Cardiac muscle cell (in vitro differentiated cells and primary cell): ENCODE measurements around the gene CLDN34. TPM values are rescaled to one million over a fixed set of nuclear protein-coding genes. Genes with fewer than 3 reads are reported as not detected.

Experiments
- DNase-seq, 2 donors: peaks; one replicate each; pipeline versions ENCODE4 v3.0.0 to v3.0.0-alpha.2; 2010 to 2017; ENCODE audit warnings: low read depth in 1 of 2, low spot score in 1 of 2
- H3K27ac ChIP-seq: fragments of 200-600 bp; sonication (generic); 2 replicates; pipeline ENCODE4 v1.5.1; 2016
- H3K27me3 ChIP-seq: fragments of 200-600 bp; sonication (generic); 2 replicates; pipeline ENCODE4 v1.6.0; 2016; ENCODE audit warnings: control low read depth
- H3K36me3 ChIP-seq: fragments of 200-600 bp; sonication (generic); 2 replicates; pipeline ENCODE4 v1.5.1; 2016; ENCODE audit warnings: control low read depth
- H3K4me1 ChIP-seq: fragments of 200-600 bp; sonication (generic); 2 replicates; pipeline ENCODE4 v1.8.1; 2017; ENCODE audit warnings: low read depth, mild to moderate bottlenecking, mixed run types
- H3K4me3 ChIP-seq: fragments of 200-600 bp; sonication (generic); 2 replicates; pipeline ENCODE4 v1.5.1; 2016; ENCODE audit warnings: mild to moderate bottlenecking
- H3K9me3 ChIP-seq: fragments of 200-600 bp; sonication (generic); 2 replicates; pipeline ENCODE4 v1.5.1; 2017; ENCODE audit warnings: low read depth, mild to moderate bottlenecking, control low read depth
- polyA plus RNA-seq: library from polyadenylated mRNA; unstranded; fragments of >200 nt; fragmentation: Nextera tagmentation; extraction: Ambion mirVana; gene quantifications from 2 replicates; pipeline ENCODE4 v1.2.1, GENCODE V29; 2016
- total RNA-seq: library from RNA; depleted of rRNA; stranded (reverse); fragments of >200 nt; gene quantifications from 2 replicates; pipeline ENCODE4 v1.2.3, GENCODE V29; 2016
- TF ChIP-seq, protein P1 (sequence below): IDR thresholded peaks from 2 replicates; pipeline ENCODE4 v1.5.1; 2012; ENCODE audit warnings: low read depth, mild to moderate bottlenecking, low read length

The CLDN34 gene
- total and polyA plus RNA-seq, 2 experiments from 2014 or later, result not detected

DNA sequence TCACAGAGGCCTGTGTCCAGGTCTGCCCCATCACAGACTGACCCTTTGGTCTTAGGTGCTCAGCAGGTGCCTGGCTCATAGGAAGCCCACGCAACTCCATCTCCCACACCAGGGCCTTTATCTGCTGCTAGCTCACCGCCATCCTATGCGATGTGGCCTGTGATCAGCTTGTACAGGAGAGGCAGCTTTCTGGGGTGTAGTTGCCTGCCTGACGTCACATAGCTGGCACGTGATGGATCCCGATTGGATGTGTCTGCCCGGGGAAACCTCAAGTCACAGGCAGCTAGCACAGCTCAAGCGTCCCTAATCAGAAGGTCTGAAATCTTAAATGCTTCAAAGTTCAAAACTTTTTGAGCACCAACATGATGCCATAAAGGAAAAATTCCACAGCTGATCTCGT, 41.2 kb upstream of the CLDN34 start:
- no peak overlapping the region for H3K4me3 ChIP-seq

DNA sequence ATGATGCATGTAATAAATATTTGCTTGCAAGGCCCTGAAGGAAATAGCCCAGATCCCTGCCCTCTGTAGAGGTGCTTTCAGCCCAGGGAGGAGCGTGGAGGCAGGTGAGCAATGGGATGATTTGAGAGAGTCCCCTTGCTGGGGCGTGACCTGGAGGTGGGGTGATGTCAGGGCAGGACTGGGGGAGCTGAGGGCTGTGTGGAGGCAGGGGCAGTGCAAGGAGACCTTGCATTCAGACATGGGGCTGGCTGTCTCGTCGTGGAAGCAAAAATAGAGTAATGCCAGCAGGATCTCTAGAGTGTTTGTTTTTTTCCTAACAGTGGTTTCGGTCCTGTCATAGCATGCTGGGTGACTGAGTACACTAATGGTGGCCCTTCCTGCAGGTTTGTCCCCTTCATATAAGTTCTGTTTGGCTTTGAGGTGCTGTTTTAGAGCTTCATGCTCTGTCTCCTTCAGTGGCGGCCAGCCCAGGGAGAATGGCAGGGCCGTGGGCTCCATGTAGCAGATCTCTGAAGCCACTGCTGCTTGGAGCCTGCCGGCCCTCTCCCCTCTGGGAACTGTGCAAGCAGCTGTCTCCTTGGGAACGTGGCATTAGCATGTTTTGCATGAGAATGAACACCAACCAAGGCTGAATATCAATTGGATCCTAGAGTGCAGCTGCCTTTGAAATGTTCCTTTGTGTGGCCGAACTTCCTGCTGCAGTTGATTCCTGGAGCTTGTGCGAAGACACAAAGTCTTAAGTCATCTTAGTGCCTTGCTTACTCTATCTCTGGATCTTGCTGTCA, 39.3 kb upstream of the CLDN34 start:
- Histone ChIP-seq H3K4me3 (no peak overlapping the region), H3K27ac (peak overlapping the region; percentile 42), H3K36me3 (no peaks in the 10 kb centered on the region), H3K27me3 (no peaks in the 10 kb centered on the region), H3K9me3 (no peaks in the 10 kb centered on the region), H3K4me1 (peaks cover 9% of the 10 kb centered on the region)
- TF ChIP-seq, protein P1, sequence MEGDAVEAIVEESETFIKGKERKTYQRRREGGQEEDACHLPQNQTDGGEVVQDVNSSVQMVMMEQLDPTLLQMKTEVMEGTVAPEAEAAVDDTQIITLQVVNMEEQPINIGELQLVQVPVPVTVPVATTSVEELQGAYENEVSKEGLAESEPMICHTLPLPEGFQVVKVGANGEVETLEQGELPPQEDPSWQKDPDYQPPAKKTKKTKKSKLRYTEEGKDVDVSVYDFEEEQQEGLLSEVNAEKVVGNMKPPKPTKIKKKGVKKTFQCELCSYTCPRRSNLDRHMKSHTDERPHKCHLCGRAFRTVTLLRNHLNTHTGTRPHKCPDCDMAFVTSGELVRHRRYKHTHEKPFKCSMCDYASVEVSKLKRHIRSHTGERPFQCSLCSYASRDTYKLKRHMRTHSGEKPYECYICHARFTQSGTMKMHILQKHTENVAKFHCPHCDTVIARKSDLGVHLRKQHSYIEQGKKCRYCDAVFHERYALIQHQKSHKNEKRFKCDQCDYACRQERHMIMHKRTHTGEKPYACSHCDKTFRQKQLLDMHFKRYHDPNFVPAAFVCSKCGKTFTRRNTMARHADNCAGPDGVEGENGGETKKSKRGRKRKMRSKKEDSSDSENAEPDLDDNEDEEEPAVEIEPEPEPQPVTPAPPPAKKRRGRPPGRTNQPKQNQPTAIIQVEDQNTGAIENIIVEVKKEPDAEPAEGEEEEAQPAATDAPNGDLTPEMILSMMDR, result no peak
- DNase-seq, result peak in 1 of 2 donors; percentile 25

More for the DNA sequence above, 41.2 kb upstream of the CLDN34 start:
- Histone ChIP-seq H3K36me3 (no peaks in the 10 kb centered on the region), H3K27ac (no peak overlapping the region), H3K27me3 (no peaks in the 10 kb centered on the region), H3K9me3 (no peaks in the 10 kb centered on the region), H3K4me1 (peaks cover 9% of the 10 kb centered on the region)
- TF ChIP-seq, protein P1, result no peak
- no peak for DNase-seq

DNA sequence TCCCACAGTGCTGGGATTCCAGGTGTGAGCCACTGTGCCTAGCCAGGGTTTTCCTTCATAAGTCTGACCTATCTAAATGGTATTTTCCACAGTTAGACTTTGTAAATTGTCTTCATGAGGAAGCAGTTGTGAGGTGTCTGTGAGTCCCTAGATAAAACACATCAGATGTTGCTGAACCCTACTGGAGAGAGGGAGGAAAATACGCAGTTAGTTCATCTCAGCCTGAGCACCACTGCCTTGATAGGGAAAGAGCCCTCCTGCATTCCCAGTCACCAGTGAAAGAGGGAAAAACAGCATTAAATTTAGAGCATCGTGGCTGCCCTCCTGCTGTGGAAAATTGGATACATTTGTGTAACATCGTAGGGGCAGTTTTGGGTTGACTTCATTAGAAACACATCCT, 31.7 kb upstream of the CLDN34 start:
- Histone ChIP-seq H3K4me3 (no peak overlapping the region), H3K4me1 (no peaks in the 10 kb centered on the region), H3K27ac (no peak overlapping the region), H3K27me3 (no peaks in the 10 kb centered on the region), H3K9me3 (no peaks in the 10 kb centered on the region), H3K36me3 (peaks cover 18% of the 10 kb centered on the region)
- DNase-seq, result no peak
- TF ChIP-seq, protein P1, result no peak

DNA sequence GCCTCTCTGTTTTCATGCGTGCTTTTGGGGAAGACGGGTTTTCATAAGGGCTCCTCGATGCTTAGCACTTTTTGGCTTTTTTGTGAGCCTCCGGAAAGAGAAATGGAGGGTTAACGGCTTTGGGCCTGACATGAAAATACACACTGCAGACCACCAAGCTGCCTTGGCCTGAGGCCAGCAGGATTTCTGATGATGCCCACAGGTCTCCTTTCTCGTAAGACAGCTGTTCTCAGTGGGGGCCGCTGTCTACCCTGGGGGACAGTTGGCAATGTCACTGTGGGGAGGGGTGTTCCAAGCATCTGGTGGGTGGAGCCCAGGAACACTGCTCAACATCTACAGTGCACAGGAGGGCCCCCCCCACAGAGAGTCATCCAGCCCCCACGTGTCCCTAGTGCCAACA, 29.4 kb upstream of the CLDN34 start:
- DNase-seq, result no peak
- no peak overlapping the region for H3K27ac ChIP-seq
- no peaks in the 10 kb centered on the region for H3K27me3 ChIP-seq
- TF ChIP-seq, protein P1, result no peak
- H3K9me3 ChIP-seq, result no peaks in the 10 kb centered on the region
- H3K4me3 ChIP-seq, result no peak overlapping the region
- H3K36me3 ChIP-seq, result peaks cover 27% of the 10 kb centered on the region
- H3K4me1 ChIP-seq, result no peaks in the 10 kb centered on the region

DNA sequence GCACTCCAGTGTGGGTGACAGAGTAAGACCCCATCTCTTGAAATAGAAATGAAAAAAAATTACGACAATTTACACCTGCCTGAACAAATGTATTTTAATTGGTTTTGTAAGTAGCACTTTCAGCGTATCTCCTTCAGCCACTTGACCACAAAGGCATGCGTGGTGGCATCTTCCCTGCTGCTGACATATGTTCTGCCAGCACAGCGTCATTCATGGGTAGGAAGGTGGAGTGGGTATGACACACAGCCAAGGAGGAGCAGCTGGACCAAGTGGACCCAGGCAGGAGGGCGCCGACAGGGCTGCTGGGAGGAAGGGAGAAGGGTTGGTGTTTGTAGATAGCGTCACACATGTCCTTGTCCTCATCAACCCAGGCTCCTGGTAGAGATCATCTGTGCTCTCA, 28.6 kb upstream of the CLDN34 start:
- H3K27me3 ChIP-seq, result no peaks in the 10 kb centered on the region
- no peak overlapping the region for H3K4me3 ChIP-seq
- H3K36me3 ChIP-seq, result peaks cover 24% of the 10 kb centered on the region
- no peaks in the 10 kb centered on the region for H3K4me1 ChIP-seq
- no peak for DNase-seq
- no peaks in the 10 kb centered on the region for H3K9me3 ChIP-seq
- H3K27ac ChIP-seq, result no peak overlapping the region
- TF ChIP-seq, protein P1, result no peak
